Mesodermal cell (in vitro differentiated cells): Measurements from ENCODE around the gene DHRS1.

Experiments
- H3K27ac ChIP-seq: 2 replicates; pipeline ENCODE4 v1.7.0; 2013; ENCODE audit warnings: mild to moderate bottlenecking, low read depth, low read length, moderate library complexity; ENCODE audit not compliant: severe bottlenecking
- H3K36me3 ChIP-seq: 2 replicates; pipeline ENCODE4 v1.7.1; 2013; ENCODE audit warnings: mild to moderate bottlenecking, low read length, moderate library complexity; ENCODE audit not compliant: control insufficient read depth, insufficient read depth
- H3K4me1 ChIP-seq: one replicate; pipeline ENCODE4 v1.7.1; 2013; ENCODE audit warnings: mild to moderate bottlenecking, low read length; ENCODE audit not compliant: insufficient read depth, control insufficient read depth, poor library complexity, severe bottlenecking
- H3K4me3 ChIP-seq: 2 replicates; pipeline ENCODE4 v1.7.0; 2013; ENCODE audit warnings: low read length, control low read depth, mild to moderate bottlenecking; ENCODE audit not compliant: insufficient read depth, poor library complexity, severe bottlenecking; ENCODE audit errors: extremely low read depth
- H3K9me3 ChIP-seq: 2 replicates; pipeline ENCODE4 v1.7.1; 2013; ENCODE audit warnings: mild to moderate bottlenecking, low read length, moderate library complexity; ENCODE audit not compliant: control insufficient read depth
- WGBS, 2 experiments: methylation state at CpG; one replicate each; pipeline ENCODE4 v1.1.5; 2013; ENCODE audit warnings: missing lambda C conversion rate in 2 of 2; ENCODE audit not compliant: insufficient coverage in 2 of 2; 5-methylcytosine and 5-hydroxymethylcytosine counted together

The DHRS1 gene

DNA sequence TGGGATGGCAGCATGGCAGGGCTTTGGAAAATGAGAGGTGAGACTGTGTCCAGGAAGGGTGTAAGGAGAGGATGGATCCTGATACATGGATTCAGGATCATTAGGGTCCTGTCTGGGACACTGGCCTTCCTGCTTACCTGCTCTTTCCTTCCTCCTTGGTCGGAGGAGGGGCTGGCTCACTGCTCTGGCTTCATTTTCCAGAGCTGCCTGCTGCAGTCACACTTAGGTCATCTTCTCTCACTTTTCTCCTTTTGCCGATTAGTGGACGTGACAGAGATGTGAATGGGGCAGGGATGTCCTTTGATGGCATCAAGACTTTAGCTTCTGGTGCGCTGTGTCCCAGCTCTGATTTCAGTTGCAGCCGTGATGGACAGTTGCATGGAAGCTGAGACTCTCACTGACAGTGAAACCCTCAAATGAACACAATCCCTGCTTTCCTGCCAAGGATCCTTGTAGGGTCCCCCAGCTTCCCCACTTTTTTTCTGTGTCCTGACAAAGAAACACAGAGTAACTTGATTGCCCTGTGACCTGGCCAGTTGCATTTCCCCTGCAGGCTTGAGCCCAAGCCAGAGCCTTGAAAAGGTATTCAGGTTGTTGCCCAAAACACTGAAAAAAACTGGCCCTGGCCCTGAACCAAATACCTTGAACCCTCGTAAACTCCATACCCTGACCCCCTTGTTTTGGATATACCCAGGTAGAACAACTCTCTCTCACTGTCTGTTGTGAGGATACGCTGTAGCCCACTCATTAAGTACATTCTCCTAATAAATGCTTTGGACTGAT lies 9.0 kb upstream of the DHRS1 start:
- Histone ChIP-seq H3K4me1 (no peaks in the 10 kb centered on the region), H3K9me3 (no peaks in the 10 kb centered on the region), H3K4me3 (no peak overlapping the region), H3K36me3 (peaks cover 70% of the 10 kb centered on the region), H3K27ac (no peak overlapping the region)
- 82 to 94% methylated on average over 4 to 7 of the region's 7 CpGs for WGBS, 2 experiments

DNA sequence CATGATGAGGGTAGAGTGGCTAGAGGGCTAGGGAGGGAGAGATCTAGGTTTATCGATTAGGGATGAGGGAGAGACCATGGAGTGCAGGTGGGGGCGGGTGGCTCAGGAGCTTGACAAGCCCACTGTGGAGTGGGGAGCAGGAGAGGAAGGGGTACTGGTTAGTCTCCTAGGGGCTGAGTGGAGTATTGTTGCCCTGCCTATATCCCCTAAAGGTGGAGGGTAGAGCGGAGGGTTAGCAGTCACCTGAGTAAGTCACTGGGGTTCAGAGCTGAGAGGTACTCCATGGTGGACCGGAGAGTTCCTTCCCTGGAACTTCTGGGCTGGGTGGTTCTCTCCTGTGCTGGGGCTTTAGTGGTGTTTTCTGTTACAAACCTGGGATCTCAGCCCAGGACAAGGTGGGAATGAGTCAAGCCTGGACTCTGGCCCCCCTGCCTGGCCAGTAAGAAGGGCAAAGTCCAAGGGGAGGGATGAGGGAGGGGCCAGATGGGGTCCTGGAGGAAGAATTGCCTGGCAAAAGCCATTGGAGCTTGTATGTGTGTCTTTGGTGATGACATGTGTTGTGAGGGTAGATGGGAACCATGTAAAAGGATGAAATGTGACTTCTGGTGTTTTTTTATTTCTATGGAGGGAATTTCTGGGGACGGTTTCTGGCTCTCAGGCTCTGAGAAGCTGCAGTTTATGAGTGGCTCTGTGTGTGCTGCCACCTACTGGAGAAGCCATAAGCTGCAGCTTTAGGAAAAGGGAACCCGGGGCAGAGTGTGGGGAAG lies 8.2 kb upstream of the DHRS1 start, which contains the start of gene CIDEB:
TSS of gene CIDEB (minus strand) at position 403 of the 767 bp plus-strand sequence. CDS start at position 284, 119 bp downstream.
- H3K9me3 ChIP-seq: no peaks in the 10 kb centered on the region
- no peak within 1 kb of the TSS for H3K4me3 ChIP-seq
- peaks cover 78% of the 10 kb centered on the region for H3K36me3 ChIP-seq
- no peak within 1 kb of the TSS for H3K27ac ChIP-seq
- no peaks in the 10 kb centered on the region for H3K4me1 ChIP-seq
- 65 to 72% methylated on average over 6 of the region's 6 CpGs for WGBS, 2 experiments

DNA sequence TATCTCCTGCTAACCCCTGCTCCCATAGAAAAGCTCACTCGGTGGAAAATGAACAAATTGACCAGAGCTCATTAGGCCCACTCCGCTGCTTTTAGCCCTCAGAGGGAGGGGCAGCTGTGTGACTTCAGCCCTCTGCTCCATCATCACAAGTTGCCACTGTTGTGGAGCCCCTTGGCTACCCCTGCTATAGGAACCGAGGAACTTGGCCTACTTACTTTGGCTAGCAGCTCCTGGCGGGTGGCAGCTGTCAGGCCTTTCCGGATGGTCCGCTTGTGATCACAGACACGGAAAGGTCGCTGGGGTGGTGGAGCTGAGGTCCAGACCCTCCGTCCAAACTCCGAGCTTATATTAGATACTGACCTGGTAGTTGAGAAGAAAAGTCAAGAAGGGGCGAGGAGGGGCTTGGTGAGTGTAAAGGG lies 7.6 kb upstream of the DHRS1 start:
- WGBS, 2 experiments: 84 to 88% methylated on average over 9 to 11 of the region's 11 CpGs
- Histone ChIP-seq H3K9me3 (no peaks in the 10 kb centered on the region), H3K36me3 (peaks cover 81% of the 10 kb centered on the region), H3K4me3 (no peak overlapping the region), H3K4me1 (no peaks in the 10 kb centered on the region), H3K27ac (no peak overlapping the region)

DNA sequence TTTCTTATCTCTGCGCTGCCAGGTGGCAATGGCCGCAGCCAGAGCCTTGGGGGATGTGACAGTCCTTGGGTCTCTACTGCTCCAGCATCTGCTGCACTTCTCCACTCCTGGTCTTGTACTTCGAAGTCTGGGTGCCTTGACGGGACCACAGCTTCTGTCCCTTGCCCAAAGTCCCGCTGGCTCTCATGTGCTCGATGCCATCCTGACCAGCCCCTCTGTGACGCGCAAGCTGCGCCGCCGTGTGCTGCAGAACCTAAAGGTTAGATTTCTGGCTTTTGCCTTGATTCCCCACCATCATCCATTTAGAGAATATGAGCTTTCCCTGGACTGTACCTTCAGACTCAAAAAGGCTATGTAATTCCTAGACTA lies 4.4 kb upstream of the DHRS1 start:
- Histone ChIP-seq H3K9me3 (no peaks in the 10 kb centered on the region), H3K27ac (no peak overlapping the region), H3K4me1 (no peaks in the 10 kb centered on the region), H3K4me3 (no peak overlapping the region), H3K36me3 (peaks cover 65% of the 10 kb centered on the region)
- 95 to 98% methylated on average over 6 to 11 of the region's 11 CpGs for WGBS, 2 experiments

DNA sequence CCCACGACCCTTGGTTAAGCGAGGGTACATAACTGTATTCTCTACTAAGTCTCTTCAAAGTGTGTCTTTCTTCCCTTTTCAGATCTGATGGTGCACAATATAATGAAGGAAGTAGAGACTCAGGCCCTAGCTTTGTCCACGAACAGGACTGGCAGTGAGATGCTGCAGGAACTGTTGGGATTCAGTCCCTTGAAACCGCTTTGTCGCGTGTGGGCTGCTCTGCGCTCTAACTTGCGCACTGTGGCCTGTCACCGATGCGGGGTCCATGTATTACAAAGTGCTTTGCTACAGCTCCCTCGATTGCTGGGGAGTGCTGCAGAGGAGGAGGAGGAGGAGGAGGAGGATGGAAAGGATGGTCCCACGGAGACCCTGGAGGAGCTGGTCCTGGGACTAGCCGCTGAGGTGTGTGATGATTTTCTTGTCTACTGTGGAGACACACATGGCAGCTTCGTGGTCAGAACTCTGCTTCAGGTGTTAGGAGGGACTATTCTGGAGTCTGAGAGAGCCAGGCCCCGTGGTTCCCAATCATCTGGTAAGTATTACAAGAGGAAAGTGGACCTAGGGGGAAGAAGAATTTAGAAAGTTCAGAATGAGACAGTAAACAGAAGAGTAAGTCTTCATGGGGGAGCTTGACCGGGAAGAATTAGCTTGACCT lies 873 bp upstream of the DHRS1 start:
- H3K4me3 ChIP-seq: peak overlapping the region; percentile 92
- 42 to 54% methylated on average over 7 to 14 of the region's 16 CpGs for WGBS, 2 experiments
- H3K36me3 ChIP-seq: peaks cover 52% of the 10 kb centered on the region
- no peak overlapping the region for H3K27ac ChIP-seq
- peaks cover 16% of the 10 kb centered on the region for H3K4me1 ChIP-seq
- no peaks in the 10 kb centered on the region for H3K9me3 ChIP-seq

DNA sequence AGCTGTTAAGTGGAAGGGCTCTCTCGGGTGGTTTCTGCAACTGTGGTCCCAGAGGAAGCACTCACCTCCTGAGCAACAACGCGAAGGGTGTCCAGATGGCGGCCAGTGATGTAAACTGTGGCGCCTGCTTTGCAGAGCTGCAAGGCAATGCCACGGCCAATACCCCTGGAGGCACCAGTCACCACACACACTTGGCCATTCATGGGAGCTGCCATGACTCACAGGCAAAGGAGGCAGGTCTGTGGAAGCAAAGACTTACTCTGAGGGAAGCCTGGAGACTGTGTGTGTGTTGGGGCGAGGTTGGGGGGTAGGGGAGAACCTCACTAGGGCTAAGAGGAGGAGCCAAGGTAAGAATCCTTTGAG lies 707 bp downstream of the DHRS1 start:
- Histone ChIP-seq H3K4me1 (peaks cover 16% of the 10 kb centered on the region), H3K36me3 (peaks cover 43% of the 10 kb centered on the region), H3K4me3 (peak overlapping the region; percentile 92), H3K27ac (peak overlapping the region; percentile 47), H3K9me3 (no peaks in the 10 kb centered on the region)
- 78% methylated on average over 6 to 7 of the region's 7 CpGs for WGBS, 2 experiments

DNA sequence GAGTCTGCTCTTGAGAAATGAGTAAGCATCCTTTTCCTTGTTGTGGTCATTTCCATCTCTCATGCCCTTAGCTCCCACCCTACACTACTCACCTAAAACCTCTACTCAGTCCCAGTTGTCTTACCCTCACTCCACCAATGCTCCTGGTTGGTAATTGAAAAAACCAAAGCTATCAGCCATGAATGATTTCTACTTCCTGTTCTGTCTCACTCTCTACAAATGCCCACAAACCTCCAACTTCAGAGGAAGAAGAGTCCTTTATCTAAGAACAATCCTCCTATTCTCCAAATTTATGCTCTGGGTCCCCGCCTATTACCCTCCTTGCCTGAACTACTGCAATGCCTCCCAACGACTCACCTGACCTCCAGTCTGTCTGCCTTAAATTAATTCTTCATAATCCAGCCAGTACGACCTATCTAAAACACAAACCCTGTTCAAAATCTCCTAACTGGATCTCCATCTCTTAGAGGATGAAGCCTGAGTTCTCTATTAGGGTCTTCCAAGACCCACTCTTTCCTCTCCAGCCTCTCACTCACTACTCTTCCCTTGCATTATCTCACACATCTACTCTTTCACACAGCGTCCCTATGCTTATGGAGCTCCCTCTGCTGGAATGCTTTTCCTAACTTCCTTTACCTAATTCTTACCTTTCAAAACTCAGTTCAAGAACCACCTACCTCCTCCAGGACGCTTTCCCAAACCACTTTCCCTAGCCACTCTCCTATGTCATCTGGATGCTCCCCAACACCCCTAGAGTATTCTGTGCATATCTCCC lies 2.2 kb downstream of the DHRS1 start:
- Histone ChIP-seq H3K9me3 (no peaks in the 10 kb centered on the region), H3K4me3 (no peak overlapping the region), H3K36me3 (peaks cover 33% of the 10 kb centered on the region), H3K4me1 (peaks cover 16% of the 10 kb centered on the region), H3K27ac (no peak overlapping the region)
- 62 to 70% methylated on average over 5 of the region's 5 CpGs for WGBS, 2 experiments

DNA sequence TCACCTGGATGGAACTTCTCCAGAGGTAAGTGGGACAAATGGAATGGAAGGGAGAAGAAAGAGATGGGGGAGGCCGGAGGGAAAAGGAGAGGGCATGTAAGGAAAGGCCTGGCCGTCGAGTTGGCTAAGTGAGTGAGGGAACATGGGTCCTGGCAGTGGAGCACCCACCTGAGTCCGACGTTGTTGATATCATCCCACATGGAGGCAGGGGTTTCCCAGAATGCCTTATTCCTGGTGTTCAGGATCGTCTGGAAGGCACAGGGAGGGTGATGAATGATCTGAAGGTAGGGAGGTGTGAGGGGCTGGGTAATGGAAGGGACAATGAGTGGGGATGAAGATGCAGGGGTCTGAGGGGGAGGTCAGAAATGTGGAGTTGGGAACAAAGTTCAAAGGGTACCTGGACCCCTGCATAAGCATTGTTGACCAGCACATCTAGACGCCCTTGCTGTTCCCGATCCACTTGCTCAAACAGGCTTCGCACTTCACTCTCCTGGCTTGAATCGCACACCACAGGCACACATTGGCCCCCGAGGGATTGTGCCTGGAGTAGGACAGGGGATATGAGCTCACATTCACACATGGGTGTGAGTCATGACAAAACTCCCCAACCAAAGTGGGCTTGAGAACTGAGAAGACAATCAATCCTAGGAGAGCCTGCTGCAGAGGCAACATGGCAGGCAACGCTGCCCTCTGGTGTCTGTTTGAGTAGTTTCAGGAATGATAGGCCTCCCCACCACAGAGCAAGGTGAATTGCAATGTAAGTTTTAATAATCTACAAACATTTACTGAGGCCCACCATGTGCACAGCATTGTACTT lies 3.0 kb downstream of the DHRS1 start:
- Histone ChIP-seq H3K27ac (peak overlapping the region; percentile 62), H3K4me3 (no peak overlapping the region), H3K9me3 (no peaks in the 10 kb centered on the region), H3K36me3 (peaks cover 31% of the 10 kb centered on the region), H3K4me1 (peaks cover 16% of the 10 kb centered on the region)
- 70 to 73% methylated on average over 8 to 11 of the region's 12 CpGs for WGBS, 2 experiments

DNA sequence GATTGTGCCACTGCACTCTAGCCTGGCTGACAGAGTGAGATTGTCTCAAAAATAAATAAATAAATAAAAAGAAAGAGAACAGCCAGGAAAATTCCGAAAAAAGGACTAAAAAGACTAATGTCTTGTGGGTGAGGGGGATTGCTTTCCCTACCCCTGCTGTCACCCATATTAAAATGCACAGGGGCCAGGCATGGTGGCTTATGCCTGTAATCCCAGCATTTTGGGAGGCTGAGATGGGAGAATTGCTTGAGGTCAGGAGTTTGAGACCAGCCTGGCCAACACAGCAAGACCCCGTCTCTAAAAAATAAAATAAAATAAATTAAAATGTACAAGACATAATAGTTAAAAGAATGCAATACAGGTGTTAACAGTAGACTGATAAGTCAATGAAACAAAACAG lies 6.1 kb downstream of the DHRS1 start:
- Histone ChIP-seq H3K4me1 (peaks cover 12% of the 10 kb centered on the region), H3K27ac (no peak overlapping the region), H3K36me3 (peaks cover 49% of the 10 kb centered on the region), H3K4me3 (no peak overlapping the region), H3K9me3 (no peaks in the 10 kb centered on the region)
- 100% methylated on average over 1 of the region's 2 CpGs; no CpG with 5 or more reads in 1 of the 2 experiments for WGBS, 2 experiments
